Uterus (tissue), 4 donors: ENCODE measurements around the gene KRT2. TPM values are rescaled to one million over a fixed set of nuclear protein-coding genes. Genes with fewer than 3 reads are reported as not detected.

Experiments
- DNase-seq, 2 donors: peaks; one replicate each; pipeline ENCODE4 v3.0.0-alpha.2; 2019 to 2020
- H3K27ac ChIP-seq, 2 donors: fragments of 200-600 bp; sonication (generic); 1 replicate in 1 of 2; 2 replicates in 1 of 2; pipeline ENCODE4 v1.5.1; 2016 to 2018
- H3K27me3 ChIP-seq, 2 donors: fragments of 200-600 bp; sonication (generic); one replicate each; pipeline ENCODE4 v1.5.1; 2018 to 2019; ENCODE audit warnings: control low read depth in 1 of 2
- H3K36me3 ChIP-seq, 2 donors: fragments of 200-600 bp; sonication (generic); one replicate each; pipeline ENCODE4 v1.5.1; 2019; ENCODE audit warnings: control low read depth in 1 of 2
- H3K4me1 ChIP-seq, 2 donors: fragments of 200-600 bp; sonication (generic); one replicate each; pipeline ENCODE4 v1.5.1; 2018 to 2019; ENCODE audit warnings: control low read depth in 1 of 2
- H3K4me3 ChIP-seq, 2 donors: fragments of 200-600 bp; sonication (generic); 1 replicate in 1 of 2; 2 replicates in 1 of 2; pipeline ENCODE4 v1.5.1; 2018 to 2019; ENCODE audit warnings: mild to moderate bottlenecking in 1 of 2
- H3K9me3 ChIP-seq, 2 donors: fragments of 200-600 bp; sonication (generic); one replicate each; pipeline ENCODE4 v1.5.1; 2019; ENCODE audit warnings: control low read depth in 1 of 2
- CTCF ChIP-seq, 4 experiments: fragments of 200-600 bp in 2 of 4; fragments of 450-650 bp in 2 of 4; sonication (generic) in 2 of 4; IDR thresholded peaks; one replicate each; pipeline ENCODE4 v1.5.1; 2016 to 2019; ENCODE audit warnings: antibody characterized with exemption in 4 of 4, mild to moderate bottlenecking in 2 of 4, moderate library complexity in 1 of 4
- POLR2A ChIP-seq, 2 donors: fragments of 450-650 bp; IDR thresholded peaks; one replicate each; pipeline ENCODE4 v1.6.1; 2016; ENCODE audit warnings: antibody characterized with exemption in 2 of 2, mild to moderate bottlenecking in 1 of 2, moderate library complexity in 1 of 2
- intact Hi-C: fragments of 100-400 bp; cut with DNase I; formaldehyde crosslinking; loops from one replicate; pipeline ENCODE4 v1.15.1; 2023; ENCODE audit warnings: low total_unique reads
- total RNA-seq, 4 donors: library from RNA; depleted of rRNA in 3 of 4; stranded (reverse); fragments of >200 nt in 3 of 4; gene quantifications; one replicate each; pipeline versions ENCODE4 v1.1.0 to v1.2.4, GENCODE V29; 2014 to 2023
- donor health status: DM: yes; HTN: yes; CAD: no.

The KRT2 gene
- total RNA-seq, 4 donors from 2014 or later = not detected

- Histone ChIP-seq H3K27me3 (peaks cover 0 to 4% of the 10 kb centered on the region in 2 donors), H3K27ac (no peak overlapping the region), H3K36me3 (no peaks in the 10 kb centered on the region), H3K9me3 (no peaks in the 10 kb centered on the region), H3K4me1 (no peaks in the 10 kb centered on the region), H3K4me3 (no peak overlapping the region)
- TF ChIP-seq POLR2A (IDR thresholded peaks at IDR 0.05) (no peak), CTCF (IDR thresholded peaks at IDR 0.05) (no peak)
- intact Hi-C loops = no loop called here
- no peak for DNase-seq
Observed at GRCh38 chr12:52605542-52605941, 46.5 kb downstream of the KRT2 start.

GRCh38 chr12:52604859-52605258 is 47.2 kb downstream of the KRT2 start:
- Histone ChIP-seq H3K9me3 (no peaks in the 10 kb centered on the region), H3K27me3 (peaks cover 0 to 8% of the 10 kb centered on the region in 2 donors), H3K36me3 (no peaks in the 10 kb centered on the region), H3K4me3 (no peak overlapping the region), H3K4me1 (no peaks in the 10 kb centered on the region), H3K27ac (no peak overlapping the region)
- no peak for DNase-seq
- intact Hi-C loops = no loop called here
- TF ChIP-seq POLR2A (IDR thresholded peaks at IDR 0.05) = no peak
- no peak for TF ChIP-seq CTCF (IDR thresholded peaks at IDR 0.05)

- intact Hi-C loops = no loop called here
- TF ChIP-seq POLR2A (IDR thresholded peaks at IDR 0.05) = no peak
- no peak for DNase-seq
- Histone ChIP-seq H3K4me1 (no peaks in the 10 kb centered on the region), H3K27me3 (peaks cover 0 to 9% of the 10 kb centered on the region in 2 donors), H3K27ac (no peak overlapping the region), H3K4me3 (no peak overlapping the region), H3K9me3 (no peaks in the 10 kb centered on the region), H3K36me3 (no peaks in the 10 kb centered on the region)
Observed at GRCh38 chr12:52603314-52603713, 48.7 kb downstream of the KRT2 start.

GRCh38 chr12:52602552-52602951 is 49.5 kb downstream of the KRT2 start:
- intact Hi-C loops = no loop called here
- Histone ChIP-seq H3K4me3 (no peak overlapping the region), H3K36me3 (no peaks in the 10 kb centered on the region), H3K27ac (no peak overlapping the region), H3K4me1 (no peaks in the 10 kb centered on the region), H3K27me3 (peaks cover 0 to 9% of the 10 kb centered on the region in 2 donors), H3K9me3 (no peaks in the 10 kb centered on the region)
- no peak for DNase-seq
- no peak for TF ChIP-seq CTCF (IDR thresholded peaks at IDR 0.05)
- TF ChIP-seq POLR2A (IDR thresholded peaks at IDR 0.05) = no peak

- intact Hi-C loops = no loop called here
- H3K27me3 ChIP-seq = peaks cover 0 to 9% of the 10 kb centered on the region in 2 donors
- no peaks in the 10 kb centered on the region for H3K36me3 ChIP-seq
- H3K27ac ChIP-seq = no peak overlapping the region
- H3K9me3 ChIP-seq = no peaks in the 10 kb centered on the region
- DNase-seq = no peak
- TF ChIP-seq POLR2A (IDR thresholded peaks at IDR 0.05) (no peak), CTCF (IDR thresholded peaks at IDR 0.05) (no peak)
- H3K4me1 ChIP-seq = no peaks in the 10 kb centered on the region
- H3K4me3 ChIP-seq = no peak overlapping the region
Observed at GRCh38 chr12:52601671-52602070, 50.3 kb downstream of the KRT2 start.

GRCh38 chr12:52600941-52601481 is 51.0 kb downstream of the KRT2 start, which contains the start of gene KRT72:
Gene KRT72 (minus strand): TSS chr12:52601463. CDS start chr12:52601452, 11 bp downstream.
- no peak for DNase-seq
- Histone ChIP-seq H3K4me1 (no peaks in the 10 kb centered on the region), H3K27ac (no peak within 1 kb of the TSS), H3K9me3 (no peaks in the 10 kb centered on the region), H3K36me3 (no peaks in the 10 kb centered on the region), H3K4me3 (no peak within 1 kb of the TSS), H3K27me3 (peaks cover 0 to 9% of the 10 kb centered on the region in 2 donors)
- intact Hi-C loops = no loop called here
- TF ChIP-seq CTCF (IDR thresholded peaks at IDR 0.05) (no peak), POLR2A (IDR thresholded peaks at IDR 0.05) (no peak)
